ENCODE results near the gene PALM. TPM values are rescaled to one million over a fixed set of nuclear protein-coding genes. Genes with fewer than 3 reads are reported as not detected.

PALM gene
- polyA plus RNA-seq, 1 donor from 2014 or later, result 74.8 TPM

- Histone ChIP-seq H4K20me1 (ENCODE audit: insufficient read depth) (no peaks in the 10 kb centered on the region), H3K4me3 (ENCODE audit: low read length) (no peak overlapping the region), H3K27ac (ENCODE audit: low read length) (no peak overlapping the region), H3K9me2 (ENCODE audit: insufficient read depth, low read length) (no peaks in the 10 kb centered on the region), H3F3A (ENCODE audit: insufficient read depth, low read length, poor library complexity, severe bottlenecking) (no peaks in the 10 kb centered on the region), H2AFZ (ENCODE audit: low read depth, low read length) (no peak overlapping the region), H3K4me2 (ENCODE audit: low read length) (no peak overlapping the region), H3K79me2 (replicated peaks; ENCODE audit: insufficient read depth, low read length) (no peaks in the 10 kb centered on the region), H3K27me3 (ENCODE audit: insufficient read depth, low read depth, low read length) (no peaks in the 10 kb centered on the region), H3K9ac (ENCODE audit: low read length) (no peak overlapping the region), H3K9me3 (ENCODE audit: low read length) (no peaks in the 10 kb centered on the region), H3K36me3 (ENCODE audit: insufficient read depth, low read length) (no peaks in the 10 kb centered on the region)
- TF ChIP-seq POLR2AphosphoS5 (IDR thresholded peaks at IDR 0.05), result no peak
- TF ChIP-seq MXI1 (conservative IDR thresholded peaks at IDR 0.05; ENCODE audit: poor library complexity, severe bottlenecking), result no peak
- no peak for TF ChIP-seq CTCF (IDR thresholded peaks at IDR 0.05; ENCODE audit: poor library complexity, severe bottlenecking)
- TF ChIP-seq REST (IDR thresholded peaks at IDR 0.05; ENCODE audit: borderline replicate concordance), result no peak
- TF ChIP-seq SMC3 (conservative IDR thresholded peaks at IDR 0.05; ENCODE audit: poor library complexity), result no peak
- no peak for TF ChIP-seq RAD21 (conservative IDR thresholded peaks at IDR 0.05)
- no peak for TF ChIP-seq TAF1 (IDR thresholded peaks at IDR 0.05; ENCODE audit: low read depth)
- TF ChIP-seq EP300 (conservative IDR thresholded peaks at IDR 0.05; ENCODE audit: poor library complexity, severe bottlenecking), result no peak
- no peak for TF ChIP-seq EZH2 (IDR thresholded peaks at IDR 0.05; ENCODE audit: borderline replicate concordance, insufficient read depth, low read length, poor library complexity, severe bottlenecking)
Measured at GRCh38 chr19:792306-792885, 83.7 kb downstream of the PALM start.

GRCh38 chr19:793806-794205 is 85.1 kb downstream of the PALM start:
- Histone ChIP-seq H3K4me3 (ENCODE audit: low read length) (no peak overlapping the region), H3K9ac (ENCODE audit: low read length) (no peak overlapping the region), H2AFZ (ENCODE audit: low read depth, low read length) (no peak overlapping the region), H3K4me2 (ENCODE audit: low read length) (no peak overlapping the region), H3K79me2 (replicated peaks; ENCODE audit: insufficient read depth, low read length) (peaks cover 9% of the 10 kb centered on the region), H3K27me3 (ENCODE audit: insufficient read depth, low read depth, low read length) (no peaks in the 10 kb centered on the region), H3K27ac (ENCODE audit: low read length) (no peak overlapping the region), H4K20me1 (ENCODE audit: insufficient read depth) (peaks cover 9% of the 10 kb centered on the region), H3K36me3 (ENCODE audit: insufficient read depth, low read length) (no peaks in the 10 kb centered on the region), H3K9me2 (ENCODE audit: insufficient read depth, low read length) (no peaks in the 10 kb centered on the region), H3K9me3 (ENCODE audit: low read length) (no peaks in the 10 kb centered on the region), H3F3A (ENCODE audit: insufficient read depth, low read length, poor library complexity, severe bottlenecking) (no peaks in the 10 kb centered on the region)
- no peak for TF ChIP-seq SMC3 (conservative IDR thresholded peaks at IDR 0.05; ENCODE audit: poor library complexity)
- no peak for TF ChIP-seq RAD21 (conservative IDR thresholded peaks at IDR 0.05)
- no peak for TF ChIP-seq REST (IDR thresholded peaks at IDR 0.05; ENCODE audit: borderline replicate concordance)
- TF ChIP-seq MXI1 (conservative IDR thresholded peaks at IDR 0.05; ENCODE audit: poor library complexity, severe bottlenecking), result no peak
- TF ChIP-seq POLR2AphosphoS5 (IDR thresholded peaks at IDR 0.05), result no peak
- no peak for TF ChIP-seq TAF1 (IDR thresholded peaks at IDR 0.05; ENCODE audit: low read depth)
- TF ChIP-seq CTCF (IDR thresholded peaks at IDR 0.05; ENCODE audit: poor library complexity, severe bottlenecking), result no peak
- TF ChIP-seq EP300 (conservative IDR thresholded peaks at IDR 0.05; ENCODE audit: poor library complexity, severe bottlenecking), result no peak
